Stomach (tissue), 4 donors: ENCODE results near the gene PSME3IP1.

Experiments used
- CTCF ChIP-seq, 7 experiments: fragments of 450-650 bp in 4 of 7; fragments of 200-600 bp in 3 of 7; sonication (generic) in 3 of 7; IDR thresholded peaks; one replicate each; pipeline ENCODE4 v1.5.1; 2016 to 2019; ENCODE audit warnings: antibody characterized with exemption in 7 of 7, control low read depth in 2 of 7, mild to moderate bottlenecking in 1 of 7
- EP300 ChIP-seq: sonication (generic); formaldehyde crosslinking; IDR thresholded peaks from one replicate; pipeline ENCODE4 v1.6.1; 2017; ENCODE audit warnings: antibody characterized with exemption
- POLR2A ChIP-seq, 4 donors: fragments of 450-650 bp; IDR thresholded peaks; one replicate each; pipeline ENCODE4 v1.6.1; 2016; ENCODE audit warnings: antibody characterized with exemption in 4 of 4, control low read depth in 2 of 4, mild to moderate bottlenecking in 1 of 4, moderate library complexity in 1 of 4
- POLR2AphosphoS5 ChIP-seq, 3 donors: sonication (generic); formaldehyde crosslinking; IDR thresholded peaks; one replicate each; pipeline ENCODE4 v1.6.1; 2016; ENCODE audit warnings: antibody characterized with exemption in 3 of 3

- TF ChIP-seq CTCF (IDR thresholded peaks at IDR 0.05) (no peak), POLR2A (IDR thresholded peaks at IDR 0.05) (no peak), POLR2AphosphoS5 (IDR thresholded peaks at IDR 0.05) (no peak), EP300 (no peak)
Measured at GRCh38 chr16:57165938-57166337, 19.9 kb downstream of the PSME3IP1 start.
